ENCODE data around the gene TCHP.

TCHP gene

DNA sequence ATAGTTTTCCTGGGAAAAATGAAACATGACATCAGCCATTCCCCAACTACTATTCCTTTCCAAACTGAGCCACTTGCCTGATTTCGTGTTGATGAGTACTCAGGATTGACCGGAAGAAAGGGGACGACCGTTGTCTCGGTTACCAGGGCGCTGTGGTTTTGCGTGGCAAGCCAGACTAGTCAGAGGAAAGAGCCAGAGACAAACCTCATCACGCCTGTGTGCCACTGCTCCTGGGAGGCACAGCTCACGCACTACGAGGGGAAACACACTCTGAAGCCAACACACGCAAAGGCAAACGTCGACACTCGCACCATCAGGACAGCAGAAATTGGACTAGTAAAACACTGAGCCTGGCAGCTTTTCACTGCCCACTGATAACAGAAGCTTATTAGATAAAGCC lies 61.1 kb downstream of the TCHP start:
- Histone ChIP-seq H3K9me3 (ENCODE audit: control insufficient read depth, insufficient read depth, low read length) (no peaks in the 10 kb centered on the region), H3K4me1 (ENCODE audit: insufficient read depth, low read length) (no peaks in the 10 kb centered on the region), H3K36me3 (ENCODE audit: insufficient read depth, low read length) (peaks cover 7% of the 10 kb centered on the region; the same call in 1 of the 2 replicates), H3K9ac (ENCODE audit: low read depth, low read length) (no peak overlapping the region)

DNA sequence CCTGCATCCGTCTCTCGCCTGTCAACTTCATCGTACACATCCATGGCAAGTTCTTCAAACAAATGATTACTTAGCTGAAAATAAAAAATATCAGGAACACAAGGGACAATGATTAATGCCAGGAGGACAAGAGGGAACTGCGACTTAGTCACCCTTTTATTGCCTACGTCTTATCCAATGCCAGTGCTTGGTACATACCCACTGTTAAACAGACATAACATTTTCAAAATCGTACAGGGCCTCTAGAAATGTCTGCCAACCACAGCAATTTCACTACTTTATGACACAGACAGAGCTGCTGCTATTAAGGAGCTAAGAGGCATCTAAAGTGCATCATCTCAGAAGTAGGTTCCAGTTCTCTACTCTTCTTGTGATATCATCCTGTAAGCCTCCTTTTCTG lies 61.5 kb downstream of the TCHP start:
- Histone ChIP-seq H3K36me3 (ENCODE audit: insufficient read depth, low read length) (peaks cover 7% of the 10 kb centered on the region; the same call in 1 of the 2 replicates), H3K9me3 (ENCODE audit: control insufficient read depth, insufficient read depth, low read length) (no peaks in the 10 kb centered on the region), H3K4me1 (ENCODE audit: insufficient read depth, low read length) (no peaks in the 10 kb centered on the region), H3K9ac (ENCODE audit: low read depth, low read length) (no peak overlapping the region)

DNA sequence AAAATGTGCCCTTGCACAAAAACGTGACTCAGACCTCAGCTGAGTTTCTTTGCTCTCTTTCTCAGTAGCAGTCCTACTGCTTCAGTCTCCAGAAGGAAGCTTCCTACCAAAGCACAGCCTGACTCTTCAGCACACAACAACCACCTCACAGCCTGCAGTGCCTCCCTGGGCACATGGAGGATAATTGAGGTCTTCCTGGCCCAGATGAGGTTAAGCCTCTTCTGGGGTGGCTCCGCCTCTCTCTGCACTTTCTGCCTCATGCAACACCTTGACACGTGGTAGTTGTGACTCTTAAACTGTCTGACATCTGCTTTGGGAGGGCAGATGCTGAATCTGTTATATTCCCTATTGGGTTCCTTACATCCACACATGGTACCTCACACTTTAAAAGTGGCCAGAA lies 62.3 kb downstream of the TCHP start:
- Histone ChIP-seq H3K36me3 (ENCODE audit: insufficient read depth, low read length) (peaks cover 7% of the 10 kb centered on the region; the same call in 1 of the 2 replicates), H3K9ac (ENCODE audit: low read depth, low read length) (no peak overlapping the region), H3K4me1 (ENCODE audit: insufficient read depth, low read length) (no peaks in the 10 kb centered on the region), H3K9me3 (ENCODE audit: control insufficient read depth, insufficient read depth, low read length) (no peaks in the 10 kb centered on the region)

DNA sequence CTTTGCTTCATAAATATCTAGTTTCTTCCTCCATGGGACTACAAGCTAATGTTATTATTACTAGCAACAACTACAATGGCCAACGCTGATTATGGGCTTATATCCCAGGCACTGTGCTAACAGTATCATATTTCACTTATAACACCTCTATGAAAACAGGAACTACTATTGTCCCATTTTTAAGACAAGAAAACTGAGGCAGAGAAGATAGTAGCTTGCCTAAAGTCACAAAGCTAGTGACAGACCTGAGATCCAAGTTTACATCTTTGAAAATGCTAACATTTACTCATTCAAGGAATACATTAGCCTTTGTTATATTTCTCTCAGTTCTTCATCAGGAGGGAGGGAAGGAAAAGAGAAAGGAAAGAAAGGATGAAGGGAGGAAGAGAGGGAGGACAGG lies 63.3 kb downstream of the TCHP start:
- Histone ChIP-seq H3K36me3 (ENCODE audit: insufficient read depth, low read length) (peaks cover 7% of the 10 kb centered on the region; the same call in 1 of the 2 replicates), H3K9ac (ENCODE audit: low read depth, low read length) (no peak overlapping the region), H3K4me1 (ENCODE audit: insufficient read depth, low read length) (0 out of 2 replicates have a peak, but pooled peaks cover 5% of the 10 kb centered on the region), H3K9me3 (ENCODE audit: control insufficient read depth, insufficient read depth, low read length) (no peaks in the 10 kb centered on the region)

DNA sequence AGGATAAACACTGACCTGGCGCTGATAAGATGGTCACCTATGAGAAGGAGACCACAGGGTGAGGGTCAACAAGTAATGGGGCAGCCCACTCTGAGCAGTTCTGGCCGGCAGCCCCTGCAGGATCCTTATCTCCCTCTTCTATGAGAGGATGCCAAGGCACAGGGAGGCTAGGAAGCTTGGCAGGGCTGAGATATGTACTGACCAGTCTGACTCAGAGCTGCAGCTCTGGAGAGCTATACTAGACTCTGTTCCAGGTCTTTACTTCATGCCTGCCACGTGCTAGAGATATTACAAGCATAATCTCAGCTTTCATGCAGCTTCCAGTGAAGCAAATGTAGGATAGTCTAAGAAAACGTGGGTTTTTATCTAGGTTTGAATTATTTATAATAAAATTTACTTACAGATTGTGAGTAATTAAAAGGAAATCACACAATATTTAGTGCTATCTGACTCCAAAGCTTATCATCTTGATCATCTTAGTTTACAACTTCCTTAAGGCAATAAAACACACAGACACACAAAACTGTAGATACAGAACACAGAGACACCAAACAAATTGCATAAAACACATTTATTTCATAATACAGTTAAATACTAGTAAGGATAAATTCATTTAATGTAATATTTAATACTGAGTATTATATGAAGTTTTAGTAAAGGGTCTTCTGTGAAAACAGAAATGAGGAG lies 63.8 kb downstream of the TCHP start:
- Histone ChIP-seq H3K4me1 (ENCODE audit: insufficient read depth, low read length) (0 out of 2 replicates have a peak, but pooled peaks cover 5% of the 10 kb centered on the region), H3K9ac (ENCODE audit: low read depth, low read length) (no peak overlapping the region), H3K36me3 (ENCODE audit: insufficient read depth, low read length) (peaks cover 7% of the 10 kb centered on the region; the same call in 1 of the 2 replicates), H3K9me3 (ENCODE audit: control insufficient read depth, insufficient read depth, low read length) (no peaks in the 10 kb centered on the region)

DNA sequence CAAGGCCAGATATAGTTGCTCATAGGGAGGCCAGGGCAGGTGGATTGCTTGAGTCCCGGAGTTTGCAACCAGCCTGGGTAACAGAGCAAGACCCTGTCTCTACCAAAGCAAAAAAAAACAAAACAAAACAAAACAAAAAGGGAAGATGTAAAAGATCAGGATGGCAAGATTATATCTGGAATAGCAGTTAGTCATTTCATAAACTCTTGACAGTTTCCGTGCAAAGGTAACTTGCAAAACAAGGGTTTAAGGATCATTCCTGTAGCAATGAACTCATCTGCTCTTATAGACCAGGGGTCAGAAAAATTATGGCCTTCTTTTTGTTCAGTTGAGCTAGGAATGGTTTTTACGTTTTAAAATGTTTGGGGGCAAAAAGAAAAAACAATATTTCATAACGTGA lies 66.5 kb downstream of the TCHP start:
- no peaks in the 10 kb centered on the region; the same call in 1 of the 2 replicates for H3K36me3 ChIP-seq (ENCODE audit: insufficient read depth, low read length)

DNA sequence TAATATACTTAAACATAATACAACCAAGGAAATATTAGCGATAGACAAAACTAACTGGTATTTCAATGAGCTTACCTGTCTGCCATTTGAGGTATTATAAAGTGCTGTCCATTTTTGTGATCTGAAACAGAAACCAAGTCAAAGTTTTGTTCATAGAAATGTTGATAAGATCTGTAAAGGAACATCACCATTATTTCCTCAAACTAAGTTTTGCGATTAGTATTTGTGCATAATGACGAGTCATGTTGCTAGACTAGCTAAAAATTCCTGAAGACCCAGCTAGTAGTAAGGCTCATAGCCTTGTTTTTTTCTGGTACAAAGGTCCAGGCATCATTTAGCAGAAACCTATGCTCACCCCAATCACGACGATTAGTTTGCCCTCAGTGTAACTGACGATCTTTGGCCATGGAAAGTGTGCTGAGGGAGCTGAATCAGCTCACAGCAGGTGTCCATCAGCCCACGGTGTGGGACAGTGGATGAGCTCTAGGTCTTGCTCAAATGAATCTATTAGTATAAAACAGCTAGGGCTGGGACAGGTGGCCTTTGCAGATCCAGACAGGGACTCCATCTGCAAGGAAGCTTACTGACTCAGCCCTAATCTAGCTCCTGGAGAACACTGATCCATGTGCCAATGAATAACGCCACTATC lies 67.4 kb downstream of the TCHP start:
- Histone ChIP-seq H3K4me1 (ENCODE audit: insufficient read depth, low read length) (0 out of 2 replicates have a peak, but pooled peaks cover 5% of the 10 kb centered on the region), H3K36me3 (ENCODE audit: insufficient read depth, low read length) (no peaks in the 10 kb centered on the region; the same call in 1 of the 2 replicates), H3K9ac (ENCODE audit: low read depth, low read length) (no peak overlapping the region), H3K9me3 (ENCODE audit: control insufficient read depth, insufficient read depth, low read length) (no peaks in the 10 kb centered on the region)

More for the DNA sequence above, 66.5 kb downstream of the TCHP start:
- Histone ChIP-seq H3K9ac (ENCODE audit: low read depth, low read length) (no peak overlapping the region), H3K9me3 (ENCODE audit: control insufficient read depth, insufficient read depth, low read length) (no peaks in the 10 kb centered on the region), H3K4me1 (ENCODE audit: insufficient read depth, low read length) (0 out of 2 replicates have a peak, but pooled peaks cover 5% of the 10 kb centered on the region)

All from ES-I3 (cell line).